HepG2 (cell line): ENCODE data around the gene ALDH7A1.

ENCODE experiments used
- CREM ChIP-seq, 2 experiments: sonication (generic) in 1 of 2; formaldehyde crosslinking in 1 of 2; IDR thresholded peaks; 2 replicates each; pipeline versions ENCODE4 v1.4.0 to v1.6.1; 2016 to 2020; ENCODE audit warnings: antibody characterized with exemption in 1 of 2, mild to moderate bottlenecking in 1 of 2, missing genetic modification reagents in 1 of 2
- EZH2 ChIP-seq: conservative IDR thresholded peaks from 2 replicates; pipeline ENCODE4 v1.6.1; 2012; ENCODE audit warnings: mild to moderate bottlenecking, low read depth, low read length, moderate library complexity
- FOXJ3 ChIP-seq: sonication (generic); formaldehyde crosslinking; IDR thresholded peaks from 2 replicates; pipeline ENCODE4 v1.4.0; 2020; ENCODE audit warnings: missing genetic modification reagents, mild to moderate bottlenecking, borderline replicate concordance
- GABPB1 ChIP-seq: IDR thresholded peaks from 2 replicates; pipeline ENCODE4 v1.6.1; 2016; ENCODE audit warnings: mild to moderate bottlenecking, missing genetic modification reagents, moderate library complexity, missing compliant biosample characterization
- HNF4A ChIP-seq: sonication (generic); formaldehyde crosslinking; IDR thresholded peaks from 2 replicates; pipeline ENCODE4 v1.4.0; 2020; ENCODE audit warnings: missing genetic modification reagents
- POLR2AphosphoS2 ChIP-seq: IDR thresholded peaks from 2 replicates; pipeline ENCODE4 v1.6.1; 2011; ENCODE audit warnings: low read depth, low read length, improper control_type of control experiment
- SIN3B ChIP-seq: fragments of 150-350 bp; IDR thresholded peaks from 2 replicates; pipeline ENCODE4 v1.6.1; 2014; ENCODE audit warnings: low read length
- TAF1 ChIP-seq: sonication (generic); formaldehyde crosslinking; IDR thresholded peaks from 2 replicates; pipeline ENCODE4 v1.4.0; 2020; ENCODE audit warnings: missing genetic modification reagents
- ZNF274 ChIP-seq: sonication (generic); formaldehyde crosslinking; IDR thresholded peaks from 2 replicates; pipeline ENCODE4 v1.5.1; 2020; ENCODE audit warnings: mild to moderate bottlenecking, missing genetic modification reagents
- ZNF670 ChIP-seq: sonication (generic); formaldehyde crosslinking; IDR thresholded peaks from 2 replicates; pipeline ENCODE4 v1.8.0; 2022; ENCODE audit warnings: mild to moderate bottlenecking, missing genetic modification reagents, borderline replicate concordance
- TF ChIP-seq, protein P1 (sequence below): sonication (generic); formaldehyde crosslinking; IDR thresholded peaks from 2 replicates; pipeline ENCODE4 v1.4.0; 2020; ENCODE audit warnings: missing genetic modification reagents
- TF ChIP-seq, protein P2 (sequence below): sonication (generic); formaldehyde crosslinking; IDR thresholded peaks from 2 replicates; pipeline ENCODE4 v1.5.0; 2020; ENCODE audit warnings: mild to moderate bottlenecking, missing genetic modification reagents, moderate library complexity

GRCh38 chr5:126633552-126633951, 38.5 kb upstream of the ALDH7A1 start:
- TF ChIP-seq CREM (IDR thresholded peaks at IDR 0.05) (no peak), CREM (CRISPR knock-in tag; IDR thresholded peaks at IDR 0.05) (no peak), EZH2 (no peak), HNF4A (CRISPR knock-in tag) (no peak), SIN3B (no peak), FOXJ3 (CRISPR knock-in tag) (no peak), TAF1 (CRISPR knock-in tag) (no peak), ZNF670 (CRISPR knock-in tag) (no peak), GABPB1 (CRISPR knock-in tag) (no peak), ZNF274 (no peak), POLR2AphosphoS2 (no peak)
- TF ChIP-seq, protein P1, sequence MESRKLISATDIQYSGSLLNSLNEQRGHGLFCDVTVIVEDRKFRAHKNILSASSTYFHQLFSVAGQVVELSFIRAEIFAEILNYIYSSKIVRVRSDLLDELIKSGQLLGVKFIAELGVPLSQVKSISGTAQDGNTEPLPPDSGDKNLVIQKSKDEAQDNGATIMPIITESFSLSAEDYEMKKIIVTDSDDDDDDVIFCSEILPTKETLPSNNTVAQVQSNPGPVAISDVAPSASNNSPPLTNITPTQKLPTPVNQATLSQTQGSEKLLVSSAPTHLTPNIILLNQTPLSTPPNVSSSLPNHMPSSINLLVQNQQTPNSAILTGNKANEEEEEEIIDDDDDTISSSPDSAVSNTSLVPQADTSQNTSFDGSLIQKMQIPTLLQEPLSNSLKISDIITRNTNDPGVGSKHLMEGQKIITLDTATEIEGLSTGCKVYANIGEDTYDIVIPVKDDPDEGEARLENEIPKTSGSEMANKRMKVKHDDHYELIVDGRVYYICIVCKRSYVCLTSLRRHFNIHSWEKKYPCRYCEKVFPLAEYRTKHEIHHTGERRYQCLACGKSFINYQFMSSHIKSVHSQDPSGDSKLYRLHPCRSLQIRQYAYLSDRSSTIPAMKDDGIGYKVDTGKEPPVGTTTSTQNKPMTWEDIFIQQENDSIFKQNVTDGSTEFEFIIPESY (CRISPR knock-in tag) = no peak
- TF ChIP-seq, protein P2, sequence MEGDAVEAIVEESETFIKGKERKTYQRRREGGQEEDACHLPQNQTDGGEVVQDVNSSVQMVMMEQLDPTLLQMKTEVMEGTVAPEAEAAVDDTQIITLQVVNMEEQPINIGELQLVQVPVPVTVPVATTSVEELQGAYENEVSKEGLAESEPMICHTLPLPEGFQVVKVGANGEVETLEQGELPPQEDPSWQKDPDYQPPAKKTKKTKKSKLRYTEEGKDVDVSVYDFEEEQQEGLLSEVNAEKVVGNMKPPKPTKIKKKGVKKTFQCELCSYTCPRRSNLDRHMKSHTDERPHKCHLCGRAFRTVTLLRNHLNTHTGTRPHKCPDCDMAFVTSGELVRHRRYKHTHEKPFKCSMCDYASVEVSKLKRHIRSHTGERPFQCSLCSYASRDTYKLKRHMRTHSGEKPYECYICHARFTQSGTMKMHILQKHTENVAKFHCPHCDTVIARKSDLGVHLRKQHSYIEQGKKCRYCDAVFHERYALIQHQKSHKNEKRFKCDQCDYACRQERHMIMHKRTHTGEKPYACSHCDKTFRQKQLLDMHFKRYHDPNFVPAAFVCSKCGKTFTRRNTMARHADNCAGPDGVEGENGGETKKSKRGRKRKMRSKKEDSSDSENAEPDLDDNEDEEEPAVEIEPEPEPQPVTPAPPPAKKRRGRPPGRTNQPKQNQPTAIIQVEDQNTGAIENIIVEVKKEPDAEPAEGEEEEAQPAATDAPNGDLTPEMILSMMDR (CRISPR knock-in tag) = no peak
